Esophagus squamous epithelium (tissue), 4 donors: ENCODE measurements around the gene ZNF436.

Experiments used
- CTCF ChIP-seq, 6 experiments: fragments of 450-650 bp in 4 of 6; fragments of 200-600 bp in 2 of 6; sonication (generic) in 2 of 6; IDR thresholded peaks; one replicate each; pipeline ENCODE4 v1.5.1; 2016 to 2019; ENCODE audit warnings: antibody characterized with exemption in 6 of 6, mild to moderate bottlenecking in 4 of 6, moderate library complexity in 4 of 6
- POLR2A ChIP-seq, 4 donors: fragments of 450-650 bp; IDR thresholded peaks; one replicate each; pipeline ENCODE4 v1.6.1; 2017; ENCODE audit warnings: antibody characterized with exemption in 4 of 4, mild to moderate bottlenecking in 4 of 4, moderate library complexity in 3 of 4

GRCh38 chr1:23354245-23354644 lies 15.4 kb downstream of the ZNF436 start:
- TF ChIP-seq POLR2A (IDR thresholded peaks at IDR 0.05) (no peak), CTCF (IDR thresholded peaks at IDR 0.05) (no peak)
